ENCODE data around the gene CYP4F22. TPM values are rescaled to one million over a fixed set of nuclear protein-coding genes. Genes with fewer than 3 reads are reported as not detected.
"Not testable (repeated sequence)": the region's sequence is repeated elsewhere in the genome, so short reads cannot be mapped to it uniquely, and the experiment has no call there.

The CYP4F22 gene
- total RNA-seq, 4 donors from 2014 or later, result not detected

DNA sequence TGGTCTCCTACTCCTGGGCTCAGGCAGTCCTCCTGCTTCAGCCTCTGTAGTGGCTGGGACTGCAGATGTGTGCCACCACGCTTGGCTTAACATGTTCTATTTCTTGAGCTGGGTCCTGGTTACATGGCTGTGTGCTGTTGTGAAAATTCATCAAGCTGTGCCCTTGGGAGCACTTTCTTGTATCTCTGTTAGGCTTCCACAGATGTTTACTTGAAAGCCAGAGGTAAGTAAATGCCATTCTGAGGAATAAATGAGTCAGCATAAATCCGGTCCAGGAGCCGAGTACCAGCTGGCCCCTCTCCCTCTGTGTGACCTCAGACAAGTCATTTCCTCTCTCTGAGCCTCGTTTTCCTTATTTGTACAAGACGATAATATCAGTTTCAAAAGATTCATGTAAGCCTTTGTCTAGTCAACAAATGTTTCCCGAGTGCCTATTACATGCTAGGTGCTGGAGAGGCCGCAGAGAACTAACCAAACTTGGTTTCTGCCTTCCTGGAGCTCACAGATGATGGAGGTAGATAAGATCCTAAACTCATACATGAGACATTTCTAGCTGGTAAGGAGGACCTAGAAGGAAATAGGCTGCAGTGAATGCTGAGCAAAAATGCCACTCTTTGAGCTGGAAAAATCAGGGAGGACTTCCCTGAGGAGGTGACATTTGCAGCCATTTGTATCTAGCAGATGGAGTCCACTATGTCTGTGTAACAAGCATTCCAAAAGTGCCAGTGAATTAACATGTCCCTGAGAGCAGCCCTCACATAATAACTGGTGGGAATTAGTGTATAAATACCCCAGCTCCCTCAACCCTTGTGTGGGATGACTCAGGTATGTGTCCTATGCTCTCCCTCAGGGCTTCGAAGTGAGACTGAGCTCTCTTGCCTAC lies 41.2 kb upstream of the CYP4F22 start:
- H3K4me3 ChIP-seq, result no peak overlapping the region
- no peak overlapping the region for H3K27ac ChIP-seq
- peaks cover 0 to 5% of the 10 kb centered on the region in 2 donors for H3K27me3 ChIP-seq
- no peaks in the 10 kb centered on the region for H3K36me3 ChIP-seq
- peaks cover 0 to 8% of the 10 kb centered on the region in 2 donors for H3K4me1 ChIP-seq
- H3K9me3 ChIP-seq, result no peaks in the 10 kb centered on the region
- DNase-seq, result no peak
- no peak for TF ChIP-seq POLR2A (IDR thresholded peaks at IDR 0.05)
- TF ChIP-seq, protein P1, sequence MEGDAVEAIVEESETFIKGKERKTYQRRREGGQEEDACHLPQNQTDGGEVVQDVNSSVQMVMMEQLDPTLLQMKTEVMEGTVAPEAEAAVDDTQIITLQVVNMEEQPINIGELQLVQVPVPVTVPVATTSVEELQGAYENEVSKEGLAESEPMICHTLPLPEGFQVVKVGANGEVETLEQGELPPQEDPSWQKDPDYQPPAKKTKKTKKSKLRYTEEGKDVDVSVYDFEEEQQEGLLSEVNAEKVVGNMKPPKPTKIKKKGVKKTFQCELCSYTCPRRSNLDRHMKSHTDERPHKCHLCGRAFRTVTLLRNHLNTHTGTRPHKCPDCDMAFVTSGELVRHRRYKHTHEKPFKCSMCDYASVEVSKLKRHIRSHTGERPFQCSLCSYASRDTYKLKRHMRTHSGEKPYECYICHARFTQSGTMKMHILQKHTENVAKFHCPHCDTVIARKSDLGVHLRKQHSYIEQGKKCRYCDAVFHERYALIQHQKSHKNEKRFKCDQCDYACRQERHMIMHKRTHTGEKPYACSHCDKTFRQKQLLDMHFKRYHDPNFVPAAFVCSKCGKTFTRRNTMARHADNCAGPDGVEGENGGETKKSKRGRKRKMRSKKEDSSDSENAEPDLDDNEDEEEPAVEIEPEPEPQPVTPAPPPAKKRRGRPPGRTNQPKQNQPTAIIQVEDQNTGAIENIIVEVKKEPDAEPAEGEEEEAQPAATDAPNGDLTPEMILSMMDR (IDR thresholded peaks at IDR 0.05), result no peak
- intact Hi-C loops (cut with DNase I; ENCODE audit: low total_unique reads), result no loop called here

DNA sequence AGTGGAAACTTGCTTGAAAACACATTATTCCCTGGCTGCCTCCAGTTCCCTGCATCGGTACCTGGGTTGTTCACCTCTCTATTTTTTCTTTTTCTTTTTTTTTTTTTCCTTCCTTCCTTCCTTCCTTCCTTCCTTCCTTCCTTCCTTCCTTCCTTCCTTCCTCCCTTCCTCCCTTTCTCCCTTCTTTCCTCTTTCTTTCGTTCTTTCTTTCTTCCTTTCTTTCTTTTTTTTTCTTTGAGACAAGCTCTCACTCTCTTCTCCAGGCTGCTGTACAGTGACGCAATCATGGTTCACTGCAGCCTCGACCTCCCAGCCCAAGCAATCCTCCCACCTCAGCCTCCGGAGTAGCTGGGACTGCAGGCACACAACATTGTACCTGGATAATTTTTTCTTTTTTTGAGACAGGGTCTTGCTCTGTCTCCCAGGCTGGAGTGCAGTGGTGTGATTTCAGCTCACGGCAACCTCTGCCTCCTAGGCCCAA lies 40.6 kb upstream of the CYP4F22 start:
- Histone ChIP-seq H3K9me3 (no peaks in the 10 kb centered on the region), H3K4me1 (peaks cover 0 to 8% of the 10 kb centered on the region in 2 donors), H3K27ac (no peak overlapping the region), H3K27me3 (peaks cover 0 to 5% of the 10 kb centered on the region in 2 donors), H3K36me3 (no peaks in the 10 kb centered on the region), H3K4me3 (no peak overlapping the region)
- no peak for TF ChIP-seq POLR2A (IDR thresholded peaks at IDR 0.05)
- TF ChIP-seq, protein P1 (IDR thresholded peaks at IDR 0.05), result no peak
- no peak for DNase-seq
- intact Hi-C loops (cut with DNase I; ENCODE audit: low total_unique reads), result no loop called here

DNA sequence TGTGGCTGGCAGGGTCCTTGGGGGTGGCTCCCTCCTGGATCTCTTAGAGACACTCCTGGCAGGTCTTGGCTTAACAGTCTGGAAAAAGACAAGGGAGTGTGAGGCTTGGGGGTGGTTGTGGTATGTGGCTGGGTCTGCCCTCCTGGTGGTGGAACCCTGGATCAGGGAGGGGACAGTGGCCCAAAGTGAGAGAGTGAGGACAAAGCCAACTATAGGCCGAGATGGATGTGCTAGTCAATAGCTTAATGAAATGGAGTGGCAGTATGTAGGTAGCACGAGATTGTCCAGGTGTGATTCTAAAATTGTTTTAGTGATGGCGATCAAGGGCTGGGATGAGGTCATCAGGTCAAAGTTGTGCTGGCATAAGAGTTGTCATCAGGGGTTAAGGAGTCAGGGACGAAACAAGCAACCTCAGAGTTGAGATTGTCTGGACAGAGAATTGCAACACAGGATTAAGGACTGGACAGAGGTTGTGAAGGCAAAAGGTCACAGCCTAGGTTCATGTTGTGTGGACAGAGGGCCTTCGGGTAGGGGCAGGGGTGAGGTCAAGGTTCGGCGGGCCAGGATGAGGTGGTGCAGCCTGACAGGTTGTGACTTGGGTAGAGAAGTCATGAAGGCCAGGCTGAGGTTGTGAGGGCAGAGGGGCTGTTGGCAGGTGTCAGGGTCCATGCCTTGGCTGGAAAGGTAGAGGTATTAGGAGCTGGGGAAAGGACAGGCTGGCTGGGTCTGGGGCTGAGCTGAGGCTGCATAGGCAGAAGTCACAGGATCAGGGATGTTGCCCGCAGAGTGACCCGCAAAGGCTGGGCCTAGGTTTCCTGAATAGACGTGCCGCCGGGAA lies 39.4 kb upstream of the CYP4F22 start:
- H3K27ac ChIP-seq, result no peak overlapping the region
- peaks cover 0 to 8% of the 10 kb centered on the region in 2 donors for H3K4me1 ChIP-seq
- no peak for TF ChIP-seq POLR2A (IDR thresholded peaks at IDR 0.05)
- H3K36me3 ChIP-seq, result no peaks in the 10 kb centered on the region
- no peaks in the 10 kb centered on the region for H3K9me3 ChIP-seq
- intact Hi-C loops (cut with DNase I; ENCODE audit: low total_unique reads), result no loop called here
- H3K27me3 ChIP-seq, result peaks cover 0 to 5% of the 10 kb centered on the region in 2 donors
- no peak for DNase-seq
- no peak overlapping the region for H3K4me3 ChIP-seq

DNA sequence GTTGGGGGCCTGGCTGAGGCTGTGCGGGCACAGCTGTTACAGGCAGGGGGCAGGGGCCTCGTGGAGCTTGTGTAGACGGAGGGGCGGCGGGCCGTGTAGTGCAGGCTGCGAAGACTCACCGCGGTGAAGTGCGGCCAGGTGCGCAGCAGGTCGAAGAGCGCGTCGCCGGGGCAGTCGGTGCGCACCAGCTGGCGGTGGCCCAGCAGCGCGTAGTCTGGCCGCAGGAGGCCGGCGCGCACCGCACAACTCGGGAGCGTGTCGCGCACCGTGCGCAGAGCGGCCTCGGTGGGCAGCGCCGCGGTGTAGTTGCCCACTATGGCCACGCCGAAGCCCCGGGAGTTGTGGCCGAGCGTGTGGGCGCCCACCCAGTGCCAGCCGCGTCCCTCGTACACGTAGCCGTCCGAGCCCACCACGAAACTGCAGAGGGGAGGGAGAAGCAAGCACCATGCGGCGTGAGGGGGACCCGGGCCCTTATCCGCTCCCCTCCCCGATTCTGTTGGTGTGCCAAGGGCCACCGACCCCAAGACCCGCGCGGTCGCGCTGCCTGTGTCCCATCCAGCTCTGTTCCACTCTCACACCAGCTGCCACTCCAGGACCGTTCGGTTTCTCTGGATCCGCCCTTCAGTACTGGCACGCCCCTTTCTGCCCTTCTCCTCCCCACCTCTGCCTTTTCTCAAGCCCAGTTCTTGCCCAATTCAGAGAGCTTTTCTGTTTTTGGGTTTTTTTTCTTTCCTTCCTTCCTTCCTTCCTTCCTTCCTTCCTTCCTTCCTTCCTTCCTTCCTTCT lies 38.6 kb upstream of the CYP4F22 start:
- H3K9me3 ChIP-seq, result no peaks in the 10 kb centered on the region
- H3K36me3 ChIP-seq, result no peaks in the 10 kb centered on the region
- intact Hi-C loops (cut with DNase I; ENCODE audit: low total_unique reads), result no loop called here
- H3K4me3 ChIP-seq, result peak overlapping the region; percentile 9 to 14
- H3K27ac ChIP-seq, result no peak overlapping the region
- TF ChIP-seq, protein P1 (IDR thresholded peaks at IDR 0.05), result no peak
- peaks cover 0 to 5% of the 10 kb centered on the region in 2 donors for H3K27me3 ChIP-seq
- H3K4me1 ChIP-seq, result peaks cover 0 to 8% of the 10 kb centered on the region in 2 donors
- DNase-seq, result no peak

DNA sequence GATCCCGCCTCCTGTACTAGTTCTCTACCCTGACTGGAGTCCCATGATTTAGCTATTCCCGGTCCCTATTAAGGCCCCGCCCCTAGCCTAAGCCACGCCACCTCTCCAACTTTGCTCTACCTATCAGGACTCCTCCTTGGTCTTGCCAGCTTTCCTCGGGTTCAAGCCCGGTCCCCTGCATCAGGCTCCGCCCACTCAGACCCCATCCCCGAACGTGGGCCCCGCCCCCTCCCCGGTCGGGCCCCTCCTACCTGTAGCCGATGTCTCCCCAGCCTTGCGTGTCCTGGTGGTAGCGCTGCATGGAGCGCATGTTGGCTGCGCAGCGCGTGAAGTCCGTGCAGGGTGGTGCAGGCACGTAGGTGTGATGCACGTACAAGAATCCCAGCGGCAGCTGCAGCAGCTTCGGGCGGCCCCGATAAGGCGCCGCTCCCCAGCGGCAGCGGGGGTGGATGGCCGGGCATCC lies 36.7 kb upstream of the CYP4F22 start:
- Histone ChIP-seq H3K4me1 (peaks cover 0 to 8% of the 10 kb centered on the region in 2 donors), H3K27me3 (peaks cover 0 to 5% of the 10 kb centered on the region in 2 donors), H3K9me3 (no peaks in the 10 kb centered on the region), H3K36me3 (no peaks in the 10 kb centered on the region), H3K4me3 (no peak overlapping the region), H3K27ac (no peak overlapping the region)
- TF ChIP-seq, protein P1 (IDR thresholded peaks at IDR 0.05), result no peak
- TF ChIP-seq POLR2A (IDR thresholded peaks at IDR 0.05), result no peak
- intact Hi-C loops (cut with DNase I; ENCODE audit: low total_unique reads), result no loop called here
- DNase-seq, result no peak

DNA sequence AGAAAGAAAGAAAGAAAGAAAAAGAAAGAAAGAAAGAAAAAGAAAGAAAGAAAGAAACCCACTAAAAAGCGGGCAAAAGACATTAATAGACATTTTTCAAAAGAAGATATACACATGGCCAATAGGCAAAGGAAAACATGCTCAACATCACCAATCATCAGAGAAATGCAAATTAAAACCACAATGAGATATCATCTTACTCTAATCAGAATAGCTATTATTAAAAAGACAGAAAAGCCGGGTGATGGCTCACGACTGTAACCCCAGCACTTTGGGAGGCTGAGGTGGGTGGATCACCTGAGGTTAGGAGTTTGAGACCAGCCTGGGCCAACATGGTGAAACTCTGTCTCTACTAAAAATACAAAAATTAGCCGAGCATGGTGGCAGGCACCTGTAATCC lies 34.5 kb upstream of the CYP4F22 start:
- H3K36me3 ChIP-seq; H3K9me3 ChIP-seq; intact Hi-C loops (cut with DNase I; ENCODE audit: low total_unique reads); H3K4me3 ChIP-seq; H3K4me1 ChIP-seq; DNase-seq; H3K27me3 ChIP-seq; H3K27ac ChIP-seq: not testable (repeated sequence)
